Measurements from ENCODE around the gene PLEKHO2.

The PLEKHO2 gene

DNA sequence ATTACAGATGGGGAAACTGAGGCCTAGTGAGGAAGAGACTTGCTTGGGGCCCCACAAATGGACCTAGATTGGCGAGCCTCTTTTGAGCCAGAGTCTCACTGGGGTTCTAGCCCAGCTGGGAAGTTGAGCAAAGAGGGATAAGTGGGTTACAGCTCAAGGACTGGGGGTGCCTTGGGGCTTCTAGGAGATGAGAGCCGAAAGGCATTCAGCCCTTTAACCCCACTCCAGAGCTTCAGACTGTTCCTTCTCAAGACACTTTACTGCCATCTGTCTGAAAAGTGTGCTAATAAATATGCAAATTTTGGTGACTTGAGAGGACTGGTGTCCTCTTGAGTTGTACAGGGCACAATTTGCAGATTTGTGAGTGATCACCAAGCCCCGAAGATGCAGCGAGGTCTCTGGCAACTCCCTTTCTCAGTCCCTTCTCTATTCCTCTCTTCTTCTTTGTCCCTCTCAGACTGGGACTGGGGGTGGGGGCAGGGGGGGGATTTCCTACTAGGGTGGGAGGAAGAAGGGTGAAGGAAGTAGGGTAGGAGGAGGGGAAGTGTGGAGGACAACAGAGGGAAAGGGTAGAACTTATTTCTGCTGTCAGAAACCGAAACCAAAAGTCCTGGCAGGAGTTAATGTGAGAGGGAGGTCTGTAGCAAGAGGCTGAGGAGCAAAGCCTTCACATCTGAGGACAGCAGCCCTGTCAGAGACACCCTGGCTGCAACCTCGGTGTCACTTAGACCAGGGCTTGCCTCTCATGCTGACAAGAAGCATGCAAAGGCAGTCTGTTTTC, 53.8 kb downstream of the PLEKHO2 start:
- TF ChIP-seq, protein P1, sequence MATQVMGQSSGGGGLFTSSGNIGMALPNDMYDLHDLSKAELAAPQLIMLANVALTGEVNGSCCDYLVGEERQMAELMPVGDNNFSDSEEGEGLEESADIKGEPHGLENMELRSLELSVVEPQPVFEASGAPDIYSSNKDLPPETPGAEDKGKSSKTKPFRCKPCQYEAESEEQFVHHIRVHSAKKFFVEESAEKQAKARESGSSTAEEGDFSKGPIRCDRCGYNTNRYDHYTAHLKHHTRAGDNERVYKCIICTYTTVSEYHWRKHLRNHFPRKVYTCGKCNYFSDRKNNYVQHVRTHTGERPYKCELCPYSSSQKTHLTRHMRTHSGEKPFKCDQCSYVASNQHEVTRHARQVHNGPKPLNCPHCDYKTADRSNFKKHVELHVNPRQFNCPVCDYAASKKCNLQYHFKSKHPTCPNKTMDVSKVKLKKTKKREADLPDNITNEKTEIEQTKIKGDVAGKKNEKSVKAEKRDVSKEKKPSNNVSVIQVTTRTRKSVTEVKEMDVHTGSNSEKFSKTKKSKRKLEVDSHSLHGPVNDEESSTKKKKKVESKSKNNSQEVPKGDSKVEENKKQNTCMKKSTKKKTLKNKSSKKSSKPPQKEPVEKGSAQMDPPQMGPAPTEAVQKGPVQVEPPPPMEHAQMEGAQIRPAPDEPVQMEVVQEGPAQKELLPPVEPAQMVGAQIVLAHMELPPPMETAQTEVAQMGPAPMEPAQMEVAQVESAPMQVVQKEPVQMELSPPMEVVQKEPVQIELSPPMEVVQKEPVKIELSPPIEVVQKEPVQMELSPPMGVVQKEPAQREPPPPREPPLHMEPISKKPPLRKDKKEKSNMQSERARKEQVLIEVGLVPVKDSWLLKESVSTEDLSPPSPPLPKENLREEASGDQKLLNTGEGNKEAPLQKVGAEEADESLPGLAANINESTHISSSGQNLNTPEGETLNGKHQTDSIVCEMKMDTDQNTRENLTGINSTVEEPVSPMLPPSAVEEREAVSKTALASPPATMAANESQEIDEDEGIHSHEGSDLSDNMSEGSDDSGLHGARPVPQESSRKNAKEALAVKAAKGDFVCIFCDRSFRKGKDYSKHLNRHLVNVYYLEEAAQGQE (IDR thresholded peaks at IDR 0.05; ENCODE audit: insufficient replicate concordance, low read depth), result no peak
- peak; percentile 69; the same call in 1 of the 2 replicates for TF ChIP-seq SPI1 (IDR thresholded peaks at IDR 0.05; ENCODE audit: borderline replicate concordance, low read depth)
- DNase-seq (ENCODE audit: low read depth in 1 of 2, low spot score in 1 of 2), result peak; percentile 68 to 77
- peak overlapping the region; percentile 86 for H3K27ac ChIP-seq (replicated peaks)

GRCh38 chr15:64896371-64897069, 54.8 kb downstream of the PLEKHO2 start:
- TF ChIP-seq, protein P2, sequence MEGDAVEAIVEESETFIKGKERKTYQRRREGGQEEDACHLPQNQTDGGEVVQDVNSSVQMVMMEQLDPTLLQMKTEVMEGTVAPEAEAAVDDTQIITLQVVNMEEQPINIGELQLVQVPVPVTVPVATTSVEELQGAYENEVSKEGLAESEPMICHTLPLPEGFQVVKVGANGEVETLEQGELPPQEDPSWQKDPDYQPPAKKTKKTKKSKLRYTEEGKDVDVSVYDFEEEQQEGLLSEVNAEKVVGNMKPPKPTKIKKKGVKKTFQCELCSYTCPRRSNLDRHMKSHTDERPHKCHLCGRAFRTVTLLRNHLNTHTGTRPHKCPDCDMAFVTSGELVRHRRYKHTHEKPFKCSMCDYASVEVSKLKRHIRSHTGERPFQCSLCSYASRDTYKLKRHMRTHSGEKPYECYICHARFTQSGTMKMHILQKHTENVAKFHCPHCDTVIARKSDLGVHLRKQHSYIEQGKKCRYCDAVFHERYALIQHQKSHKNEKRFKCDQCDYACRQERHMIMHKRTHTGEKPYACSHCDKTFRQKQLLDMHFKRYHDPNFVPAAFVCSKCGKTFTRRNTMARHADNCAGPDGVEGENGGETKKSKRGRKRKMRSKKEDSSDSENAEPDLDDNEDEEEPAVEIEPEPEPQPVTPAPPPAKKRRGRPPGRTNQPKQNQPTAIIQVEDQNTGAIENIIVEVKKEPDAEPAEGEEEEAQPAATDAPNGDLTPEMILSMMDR (IDR thresholded peaks at IDR 0.05; ENCODE audit: insufficient read depth, low read length), result no peak
- TF ChIP-seq SPI1 (IDR thresholded peaks at IDR 0.05; ENCODE audit: borderline replicate concordance, low read depth), result no peak
- no peak for TF ChIP-seq POLR2AphosphoS5 (IDR thresholded peaks at IDR 0.05; ENCODE audit: low read depth)
- TF ChIP-seq GABPA (IDR thresholded peaks at IDR 0.05; ENCODE audit: low read depth), result no peak
- no peak for DNase-seq (ENCODE audit: low read depth in 1 of 2, low spot score in 1 of 2)
- Histone ChIP-seq H3K27me3 (ENCODE audit: insufficient read depth, poor library complexity, severe bottlenecking) (no peaks in the 10 kb centered on the region), H3K27ac (replicated peaks) (peak overlapping the region; percentile 86), H3K4me3 (replicated peaks; ENCODE audit: insufficient read depth, low read length) (no peak overlapping the region)

More for the DNA sequence above, 53.8 kb downstream of the PLEKHO2 start:
- no peaks in the 10 kb centered on the region for H3K27me3 ChIP-seq (ENCODE audit: insufficient read depth, poor library complexity, severe bottlenecking)
- peak overlapping the region; percentile 32 for H3K4me3 ChIP-seq (replicated peaks; ENCODE audit: insufficient read depth, low read length)

DNA sequence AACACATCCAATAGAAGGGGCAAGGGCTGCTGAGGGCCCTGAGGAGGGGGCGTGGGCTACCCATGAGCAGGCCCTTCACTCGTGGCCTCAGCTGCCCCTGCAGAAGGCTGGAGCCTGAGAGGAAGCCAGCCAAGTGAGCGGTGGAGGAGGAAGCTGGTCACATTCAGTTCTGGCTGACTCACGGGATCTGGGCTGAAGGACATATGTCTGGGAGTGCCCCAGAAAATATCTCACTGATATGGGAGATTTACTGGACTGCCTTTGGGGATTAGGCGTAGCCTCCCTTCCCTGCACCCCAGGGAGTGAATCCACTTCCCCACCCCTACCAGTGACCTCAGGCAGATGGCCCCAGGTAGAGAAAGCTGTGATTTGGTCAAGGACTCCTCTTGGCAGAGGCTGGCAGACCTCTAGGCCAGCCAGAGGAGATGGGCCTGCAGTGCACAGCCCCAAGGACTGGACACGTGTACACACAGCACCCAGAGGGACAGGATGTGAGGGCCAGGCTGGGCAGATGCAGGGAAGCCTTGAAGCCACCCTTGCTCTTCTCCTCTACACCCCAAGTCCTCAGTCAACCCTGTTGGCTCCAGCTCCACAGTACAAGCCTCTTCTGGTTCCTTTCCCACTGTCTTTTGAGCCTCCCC, 55.8 kb downstream of the PLEKHO2 start:
- Histone ChIP-seq H3K27ac (replicated peaks) (peak overlapping the region; percentile 38; the same call in 1 of the 2 replicates), H3K4me3 (replicated peaks; ENCODE audit: insufficient read depth, low read length) (no peak overlapping the region), H3K27me3 (ENCODE audit: insufficient read depth, poor library complexity, severe bottlenecking) (no peaks in the 10 kb centered on the region)
- TF ChIP-seq, protein P2 (IDR thresholded peaks at IDR 0.05; ENCODE audit: insufficient read depth, low read length), result no peak
- TF ChIP-seq SPI1 (IDR thresholded peaks at IDR 0.05; ENCODE audit: borderline replicate concordance, low read depth) (peak; percentile 14; the same call in 1 of the 2 replicates), POLR2AphosphoS5 (IDR thresholded peaks at IDR 0.05; ENCODE audit: low read depth) (no peak), GABPA (IDR thresholded peaks at IDR 0.05; ENCODE audit: low read depth) (no peak)
- TF ChIP-seq, protein P1 (IDR thresholded peaks at IDR 0.05; ENCODE audit: insufficient replicate concordance, low read depth), result no peak
- DNase-seq (ENCODE audit: low read depth in 1 of 2, low spot score in 1 of 2), result peak in 1 of 2 experiments; percentile 63

- Histone ChIP-seq H3K27me3 (ENCODE audit: insufficient read depth, poor library complexity, severe bottlenecking) (no peaks in the 10 kb centered on the region), H3K4me3 (replicated peaks; ENCODE audit: insufficient read depth, low read length) (no peak overlapping the region), H3K27ac (replicated peaks) (no peak overlapping the region)
- TF ChIP-seq, protein P2 (IDR thresholded peaks at IDR 0.05; ENCODE audit: insufficient read depth, low read length), result no peak
- TF ChIP-seq, protein P1 (IDR thresholded peaks at IDR 0.05; ENCODE audit: insufficient replicate concordance, low read depth), result no peak
- TF ChIP-seq GABPA (IDR thresholded peaks at IDR 0.05; ENCODE audit: low read depth) (no peak), POLR2AphosphoS5 (IDR thresholded peaks at IDR 0.05; ENCODE audit: low read depth) (no peak), SPI1 (IDR thresholded peaks at IDR 0.05; ENCODE audit: borderline replicate concordance, low read depth) (no peak)
- DNase-seq (ENCODE audit: low read depth in 1 of 2, low spot score in 1 of 2), result no peak
These were observed 56.7 kb downstream of the PLEKHO2 start for GRCh38 chr15:64898406-64898805.
